NCI-H345 (cell line): ENCODE measurements around the gene LPAR5.
A peak's percentile ranks its signal among the peaks of the same experiment; 100 is the strongest.

ENCODE experiments used
- DNase-seq: peaks from one replicate; lab custom pipeline; 2025; lab: John Stamatoyannopoulos, UW

The LPAR5 gene

DNA sequence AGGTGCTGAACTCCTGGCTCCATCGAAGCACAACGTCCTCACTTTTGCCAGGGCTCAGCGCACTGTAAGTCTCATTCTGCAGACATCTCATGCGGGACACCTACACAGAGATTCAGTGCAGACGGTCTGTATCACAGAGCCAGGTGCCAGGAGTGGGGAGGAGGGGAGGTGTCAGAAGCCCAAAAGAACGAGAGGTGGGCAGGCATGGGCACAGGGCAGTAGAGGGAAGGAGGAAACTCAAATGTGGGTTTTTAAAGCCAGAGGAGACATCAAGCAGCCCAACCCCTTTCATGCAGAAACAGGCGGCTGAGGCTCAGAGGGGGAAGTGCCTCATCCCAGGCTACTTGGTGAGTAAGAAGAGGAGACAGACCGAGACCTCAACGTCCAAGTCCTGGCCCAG is 2.5 kb upstream of the LPAR5 start:
- no peak for DNase-seq

DNA sequence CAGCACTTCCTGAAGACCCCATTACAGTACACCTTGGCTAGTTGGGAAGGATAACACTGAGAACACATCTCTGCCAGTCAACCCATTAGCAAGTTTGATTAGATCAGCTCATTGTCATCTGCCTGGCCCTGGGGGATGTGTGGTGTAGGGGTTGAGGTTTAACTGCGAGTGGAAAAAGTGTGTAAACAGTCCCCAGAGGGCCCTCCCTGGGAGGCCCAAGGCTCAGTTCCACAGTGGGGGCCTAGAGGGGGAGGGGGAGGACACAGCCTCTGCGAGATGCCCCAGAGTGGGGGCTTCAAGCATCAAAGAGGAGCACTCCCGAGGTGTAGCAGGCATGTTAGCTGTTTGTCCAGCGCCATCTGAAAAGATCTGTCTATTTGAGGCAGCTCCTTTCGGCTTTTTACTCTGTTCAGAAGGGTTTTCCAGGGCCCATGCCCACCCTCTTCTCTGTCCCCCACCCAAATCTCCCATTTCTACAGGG is 344 bp downstream of the LPAR5 start:
- DNase-seq, result no peak

DNA sequence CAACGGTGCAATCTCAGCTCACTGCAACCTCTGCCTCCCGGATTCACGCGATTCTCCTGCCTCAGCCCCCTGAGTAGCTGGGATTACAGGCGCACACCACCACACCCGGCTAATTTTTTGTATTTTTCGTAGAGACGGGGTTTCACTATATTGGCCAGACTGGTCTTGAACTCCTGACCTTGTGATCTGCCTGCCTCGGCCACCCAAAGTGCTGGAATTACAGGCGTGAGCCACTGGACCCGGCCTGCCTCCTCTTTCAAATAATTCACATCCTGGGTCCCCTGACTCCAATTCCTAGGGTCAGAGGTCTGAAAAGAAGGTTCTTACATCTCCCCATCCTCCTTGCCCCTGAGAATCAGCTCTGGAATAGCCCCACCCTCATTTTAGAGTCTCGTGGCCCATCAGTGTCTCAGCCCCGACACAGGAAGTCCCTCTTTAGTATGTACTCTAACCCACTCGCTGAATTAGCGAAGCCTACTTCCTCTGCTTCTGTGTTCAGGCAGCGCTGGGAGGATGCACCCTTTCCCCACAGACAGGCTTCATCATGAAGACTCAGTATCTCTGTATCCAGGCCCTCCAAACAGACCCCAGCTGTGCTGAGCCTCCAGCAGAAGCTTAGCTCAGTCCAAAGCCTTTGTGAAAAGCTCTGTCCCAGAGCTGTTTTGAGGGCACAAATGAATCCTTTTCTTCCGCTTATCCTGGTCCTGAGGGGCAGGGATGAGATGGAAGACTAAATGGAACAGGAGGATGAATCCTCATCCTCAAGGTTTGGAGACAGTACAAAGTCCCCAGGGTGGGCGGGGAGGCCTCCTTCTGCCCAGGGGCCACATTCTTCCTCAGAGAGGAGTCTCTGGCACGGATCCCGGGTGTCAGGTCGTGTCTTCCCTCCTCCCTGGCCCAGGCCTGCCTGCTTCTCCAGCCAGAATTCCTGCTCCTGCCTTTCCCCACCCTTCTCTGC is 3.5 kb downstream of the LPAR5 start:
- peak; percentile 11 for DNase-seq

DNA sequence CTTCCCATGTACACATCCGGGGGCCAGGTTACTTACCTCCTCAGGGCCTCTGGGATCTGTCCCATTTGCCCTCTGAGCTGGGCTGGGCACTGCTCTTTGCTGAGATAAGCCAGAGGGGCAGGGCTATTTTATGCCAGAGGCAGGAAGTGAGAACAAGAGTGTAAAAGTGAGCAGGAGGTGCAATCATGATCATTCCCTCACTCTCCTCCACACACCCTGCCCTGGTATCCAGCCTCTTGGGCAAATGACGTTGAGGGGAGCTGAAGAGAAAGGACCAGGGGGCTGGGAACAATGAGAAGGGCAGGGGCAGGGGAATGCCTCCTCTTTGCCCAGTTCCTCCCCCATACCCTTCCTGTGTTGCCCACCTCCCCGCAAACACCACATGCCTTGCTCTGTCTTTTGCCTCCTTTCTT is 4.2 kb downstream of the LPAR5 start:
- no peak for DNase-seq

DNA sequence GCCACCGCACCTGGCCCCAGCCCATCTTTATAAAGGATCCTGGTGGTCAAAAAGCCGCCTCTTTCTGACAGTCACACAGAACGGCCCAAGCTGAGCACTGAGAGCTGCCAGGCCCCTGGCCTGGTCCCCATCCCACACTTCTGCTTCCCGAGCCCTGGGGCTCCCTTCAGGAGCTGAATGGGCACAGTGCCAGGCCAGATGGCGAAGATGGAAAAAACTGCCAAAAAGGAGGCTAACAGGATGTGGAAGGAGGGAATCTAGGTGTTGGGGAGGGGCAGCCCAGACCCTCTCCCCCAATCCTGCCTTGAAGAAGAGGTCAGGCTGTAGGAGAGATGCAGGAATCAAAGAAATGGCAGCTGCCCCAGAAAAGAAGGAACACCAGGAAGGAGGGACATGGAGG is 5.0 kb downstream of the LPAR5 start:
- DNase-seq, result no peak

DNA sequence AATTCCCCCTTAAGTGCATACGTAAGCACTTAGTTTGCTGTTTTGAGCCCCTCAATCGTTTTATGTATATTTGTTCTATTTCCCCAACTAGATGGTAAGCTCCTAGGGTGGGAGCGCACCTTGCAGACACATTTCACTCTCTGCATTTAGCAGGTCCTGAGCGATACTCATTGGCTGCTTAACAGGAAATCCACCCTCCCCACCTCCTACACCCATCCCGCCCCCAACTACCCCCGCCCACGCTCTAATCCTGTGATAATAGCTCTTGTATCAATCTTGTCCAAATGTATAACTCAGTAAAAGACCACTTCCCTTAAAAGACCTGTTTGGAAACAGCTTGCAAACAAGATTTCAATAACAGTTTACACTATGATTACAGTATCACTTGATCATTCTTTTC is 8.1 kb downstream of the LPAR5 start:
- DNase-seq, result peak; percentile 27

DNA sequence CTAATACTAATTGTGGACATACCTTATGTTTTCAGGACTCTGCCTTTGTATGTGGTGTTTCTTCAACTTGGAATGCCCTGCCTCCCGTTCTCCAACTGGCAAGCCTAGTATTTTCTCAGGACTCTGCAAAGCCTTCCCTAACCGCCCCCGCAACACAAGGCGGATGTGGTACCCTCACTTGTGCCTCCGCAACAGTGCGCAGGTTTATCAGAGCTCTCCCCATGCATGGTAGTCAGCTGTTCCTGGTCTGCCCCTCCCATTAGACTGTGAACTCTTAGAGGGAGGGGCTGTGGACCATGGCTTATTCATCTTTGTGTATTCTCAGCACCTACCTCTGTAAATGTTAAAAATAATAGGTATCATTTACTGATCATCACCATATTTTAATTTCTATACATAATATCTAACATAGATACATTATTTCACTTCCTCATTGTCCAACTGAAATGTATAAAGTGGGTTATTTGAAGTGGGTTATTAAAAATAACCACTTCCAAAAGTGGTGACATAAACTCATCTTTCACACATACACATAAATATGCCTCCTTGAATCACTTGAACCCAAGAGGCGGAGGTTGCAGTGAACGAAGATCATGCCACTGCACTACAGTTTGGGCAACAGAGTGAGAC is 9.0 kb downstream of the LPAR5 start:
- DNase-seq, result no peak

DNA sequence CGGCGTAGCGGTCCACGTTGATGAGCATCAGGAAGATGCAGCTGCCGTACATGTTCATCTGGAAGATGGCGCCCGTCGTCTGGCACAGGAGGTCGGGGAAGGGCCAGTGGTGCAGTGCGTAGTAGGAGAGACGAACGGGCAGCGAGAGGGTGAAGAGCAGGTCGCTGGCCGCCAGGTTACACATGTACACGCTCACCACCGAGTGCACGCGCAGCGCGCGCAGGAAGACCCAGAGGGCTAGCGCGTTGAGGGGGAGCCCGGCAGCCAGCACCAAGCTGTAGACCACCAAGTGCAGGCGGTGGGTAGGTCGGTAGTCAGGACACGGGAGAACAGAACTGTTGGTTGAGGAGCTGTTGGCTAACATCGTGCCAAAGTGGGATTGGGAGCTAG is 14.9 kb downstream of the LPAR5 start:
- no peak for DNase-seq

DNA sequence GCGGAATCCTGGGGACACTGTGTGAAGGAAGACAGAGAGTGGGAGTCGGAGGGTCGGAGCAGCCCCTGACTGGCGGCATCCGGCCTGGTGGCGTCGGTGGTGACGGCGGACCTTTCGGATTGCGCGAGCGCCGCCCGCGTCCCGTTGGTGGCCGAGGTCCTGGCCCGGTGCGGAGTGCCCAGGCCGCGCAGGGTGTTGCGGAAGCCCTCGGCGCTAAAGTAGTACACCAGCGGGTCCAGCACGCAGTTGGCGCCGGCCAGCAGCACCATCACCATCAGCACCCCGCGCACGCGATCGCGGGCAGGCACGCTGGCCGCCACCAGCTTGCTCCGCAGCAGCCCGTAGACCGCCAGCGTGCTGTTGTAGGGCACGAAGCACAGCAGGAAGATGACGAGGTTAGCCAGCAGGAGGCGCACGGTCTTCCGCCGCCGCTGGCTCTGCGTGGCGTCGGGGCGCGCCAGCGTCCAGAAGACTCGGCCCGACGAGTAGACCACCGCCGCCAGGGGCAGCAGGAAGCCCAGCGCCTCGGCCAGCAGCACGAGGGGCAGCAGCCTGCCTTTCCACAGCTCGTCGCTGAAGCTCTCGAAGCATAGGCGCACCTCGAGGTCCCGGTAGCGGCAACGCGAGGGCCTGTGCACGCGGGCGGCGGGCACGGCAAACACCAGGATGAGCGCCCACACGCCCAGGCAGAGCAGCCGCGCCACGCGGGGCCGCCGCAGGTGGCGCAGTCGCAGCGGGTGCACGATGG is 15.4 kb downstream of the LPAR5 start:
- DNase-seq, result no peak

DNA sequence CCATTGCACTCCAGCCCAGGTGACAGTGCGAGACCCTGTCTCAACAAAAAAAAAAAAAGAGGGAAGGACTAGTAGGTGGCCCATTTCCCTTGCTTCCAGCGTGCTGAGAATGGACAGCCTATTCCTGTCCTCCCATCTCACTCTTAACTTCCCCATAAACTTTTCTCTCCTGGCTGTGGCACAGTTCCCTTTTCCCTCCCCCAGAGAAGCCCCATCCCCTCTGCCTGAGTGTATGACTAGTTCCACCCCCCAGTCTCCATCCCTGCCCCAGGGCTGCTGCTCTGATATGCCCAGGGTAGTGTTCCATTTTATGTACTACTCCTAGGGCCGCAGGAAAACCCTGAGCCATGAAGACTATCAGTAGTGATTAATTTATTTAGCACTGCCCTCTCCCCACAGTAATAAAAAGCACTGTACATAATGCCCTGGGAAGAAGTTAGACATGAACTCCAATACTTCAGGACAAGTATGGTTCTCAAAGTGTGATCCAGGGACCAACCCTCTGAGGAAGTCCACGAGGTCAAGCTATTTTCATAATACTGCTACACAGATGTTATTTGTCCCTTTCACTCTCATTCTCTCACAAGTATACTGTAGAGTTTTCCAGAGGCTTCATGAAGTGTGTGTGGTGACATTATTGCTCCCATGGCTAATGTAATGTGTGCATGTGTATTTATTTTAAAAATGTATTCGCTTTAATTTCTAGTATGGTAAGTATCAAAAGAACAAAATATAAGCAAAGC is 17.1 kb downstream of the LPAR5 start:
- DNase-seq, result no peak

DNA sequence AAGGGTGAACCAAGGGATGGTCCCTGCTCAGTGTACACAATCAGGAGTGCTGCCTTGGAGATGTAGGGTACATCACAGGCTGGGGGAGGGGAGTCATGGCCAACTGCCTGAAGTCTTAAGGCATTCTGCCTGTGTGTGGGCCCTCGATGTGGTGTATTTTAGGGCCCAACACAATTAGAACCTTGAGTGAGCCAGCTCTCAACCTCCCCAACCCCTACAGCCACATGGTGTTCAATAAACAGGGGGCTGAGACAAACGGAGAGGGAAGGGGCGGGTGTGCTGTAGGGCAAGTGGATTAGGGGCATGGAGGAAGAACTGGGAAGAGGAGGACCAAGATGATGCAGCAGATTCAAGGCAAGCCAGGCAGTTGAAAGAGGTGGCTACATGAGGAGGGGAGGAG is 20.0 kb downstream of the LPAR5 start:
- no peak for DNase-seq

DNA sequence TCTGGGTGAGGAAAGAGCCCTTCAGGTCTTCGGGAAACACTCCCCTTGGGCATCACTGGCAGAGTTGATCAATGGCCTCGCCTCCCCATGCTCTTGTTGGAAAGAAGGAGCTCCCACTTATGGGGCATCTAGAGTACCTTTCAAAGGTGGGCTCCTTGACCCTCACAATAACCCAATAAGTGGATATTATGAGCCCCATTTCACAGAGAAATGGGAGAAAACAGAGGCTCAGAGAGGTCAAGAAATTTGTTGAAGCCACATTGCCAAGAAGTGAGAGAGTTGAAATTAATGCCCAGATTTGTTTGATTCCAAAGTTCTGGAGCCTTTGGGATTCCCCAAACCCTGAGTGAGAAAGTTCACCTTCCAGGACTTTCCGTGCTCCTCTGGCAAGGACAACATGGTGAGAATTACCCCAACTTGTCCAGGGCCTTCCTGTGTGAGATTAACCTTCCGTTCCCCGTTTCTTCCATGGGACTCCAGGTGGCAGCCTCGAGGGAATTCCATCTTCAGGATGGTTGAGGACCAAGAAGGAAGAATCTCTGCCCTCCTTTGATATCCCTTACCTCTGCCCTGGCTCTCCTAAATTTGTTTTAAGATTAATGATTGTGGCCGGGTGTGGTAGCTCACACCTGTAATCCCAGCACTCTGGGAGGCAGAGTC is 21.1 kb downstream of the LPAR5 start:
- no peak for DNase-seq

DNA sequence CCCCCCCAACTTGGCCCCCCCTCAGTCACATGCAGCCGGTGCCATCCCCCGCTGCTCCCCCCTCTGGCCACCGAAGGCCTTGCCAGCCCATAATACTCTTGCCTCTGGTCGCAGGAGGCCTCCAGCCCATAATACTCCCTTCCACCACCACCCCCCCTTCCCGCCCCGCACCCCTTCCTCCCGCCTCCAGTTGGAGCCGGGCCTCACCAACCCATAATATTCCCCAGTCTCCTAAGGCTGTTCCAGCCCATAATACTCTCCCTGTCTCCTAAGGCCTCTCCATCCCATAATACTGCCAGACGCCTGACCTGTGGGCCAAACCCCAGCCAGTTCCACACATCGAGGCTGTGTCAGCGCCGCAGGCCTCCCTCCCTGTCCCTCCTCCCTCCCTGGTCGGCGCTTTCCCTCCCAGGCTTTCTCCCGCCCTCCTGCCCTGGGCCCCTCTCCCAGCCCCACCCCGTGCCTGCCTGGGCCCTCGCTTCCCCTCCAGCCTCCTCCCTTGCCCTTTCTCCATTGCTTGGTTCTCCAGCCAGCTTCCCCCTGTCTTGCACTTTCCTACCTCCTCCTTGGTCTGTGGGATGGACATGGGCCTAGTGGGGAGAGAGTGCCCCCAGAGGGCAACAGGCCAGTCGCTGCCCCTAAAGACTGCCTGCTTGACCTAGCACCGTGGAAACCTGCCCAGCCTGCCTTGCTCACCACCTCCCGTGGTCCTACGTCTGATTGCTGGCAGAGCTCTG is 21.8 kb downstream of the LPAR5 start:
- DNase-seq, result peak; percentile 97

DNA sequence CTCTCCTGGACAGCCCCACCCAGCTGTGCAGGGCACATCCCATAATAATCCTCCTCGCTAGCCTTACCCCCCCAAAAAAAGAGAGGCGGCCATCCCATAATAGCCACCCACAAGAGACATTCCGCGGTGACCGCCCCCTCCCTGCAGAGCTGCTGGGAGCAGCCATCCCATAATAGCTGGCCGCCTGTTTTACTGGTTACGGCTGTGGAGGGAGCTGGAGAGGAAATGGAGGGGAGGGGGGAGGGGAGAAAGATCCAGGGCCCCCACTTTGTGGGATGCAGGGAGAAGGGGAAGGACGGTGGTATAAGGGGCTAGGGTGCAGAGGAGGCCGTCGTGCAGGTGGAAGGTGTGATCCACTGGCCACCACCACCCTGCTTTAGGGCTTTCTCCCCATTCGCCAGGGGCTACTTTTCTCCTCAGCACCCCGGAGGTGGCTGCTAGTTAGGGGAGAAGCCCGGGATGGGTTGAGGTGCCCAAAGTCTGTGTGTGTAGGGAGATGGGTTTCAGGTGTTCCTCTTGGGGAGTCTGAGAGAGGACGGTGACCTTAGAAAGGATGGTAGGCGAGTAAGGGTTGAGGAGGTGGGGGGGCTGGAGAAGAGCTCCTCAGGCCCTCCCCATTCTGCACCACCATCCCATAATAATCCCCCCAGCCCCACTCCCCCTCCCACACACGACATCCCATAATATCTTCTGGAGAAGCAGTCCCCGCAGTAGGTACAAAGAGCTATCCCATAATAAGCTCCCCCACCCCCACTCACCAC is 22.6 kb downstream of the LPAR5 start:
- peak; percentile 94 for DNase-seq

DNA sequence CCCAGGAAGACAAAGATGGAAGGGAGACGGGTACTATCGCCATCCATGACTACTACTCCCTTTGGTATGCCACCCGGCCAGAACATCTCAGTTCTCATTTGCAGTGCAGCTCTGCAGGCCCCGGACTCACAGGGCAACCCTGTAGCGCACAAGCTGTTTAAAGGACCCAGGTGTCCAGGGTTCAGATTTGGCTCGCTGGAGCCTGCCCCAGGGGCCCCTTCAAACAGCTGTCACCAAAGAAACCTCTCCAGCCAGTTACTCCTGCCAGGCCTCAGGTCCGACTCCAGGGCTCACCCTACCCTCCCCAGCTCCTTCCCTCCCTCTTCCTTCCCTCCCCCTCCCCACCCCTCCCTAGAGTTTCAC is 23.1 kb downstream of the LPAR5 start:
- DNase-seq, result no peak

DNA sequence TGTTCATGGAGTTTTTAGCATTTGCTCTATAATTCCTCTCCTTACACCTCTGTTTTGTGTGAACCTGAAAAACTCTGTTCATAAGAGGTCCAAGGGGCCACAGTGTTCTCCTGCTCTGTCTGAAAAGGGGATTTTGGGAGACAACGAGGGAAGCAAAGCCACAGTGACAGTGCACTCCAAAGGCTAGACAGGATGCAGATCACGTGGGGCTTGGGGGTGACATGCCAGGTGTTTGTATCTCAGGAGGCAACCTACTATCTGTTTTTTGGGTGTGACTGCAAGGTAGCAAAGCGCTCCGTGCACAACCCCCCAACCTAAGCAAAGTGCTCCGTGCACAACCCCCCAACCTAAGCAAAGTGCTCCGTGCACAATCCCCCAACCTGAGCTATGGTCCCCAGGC is 23.5 kb downstream of the LPAR5 start:
- no peak for DNase-seq

DNA sequence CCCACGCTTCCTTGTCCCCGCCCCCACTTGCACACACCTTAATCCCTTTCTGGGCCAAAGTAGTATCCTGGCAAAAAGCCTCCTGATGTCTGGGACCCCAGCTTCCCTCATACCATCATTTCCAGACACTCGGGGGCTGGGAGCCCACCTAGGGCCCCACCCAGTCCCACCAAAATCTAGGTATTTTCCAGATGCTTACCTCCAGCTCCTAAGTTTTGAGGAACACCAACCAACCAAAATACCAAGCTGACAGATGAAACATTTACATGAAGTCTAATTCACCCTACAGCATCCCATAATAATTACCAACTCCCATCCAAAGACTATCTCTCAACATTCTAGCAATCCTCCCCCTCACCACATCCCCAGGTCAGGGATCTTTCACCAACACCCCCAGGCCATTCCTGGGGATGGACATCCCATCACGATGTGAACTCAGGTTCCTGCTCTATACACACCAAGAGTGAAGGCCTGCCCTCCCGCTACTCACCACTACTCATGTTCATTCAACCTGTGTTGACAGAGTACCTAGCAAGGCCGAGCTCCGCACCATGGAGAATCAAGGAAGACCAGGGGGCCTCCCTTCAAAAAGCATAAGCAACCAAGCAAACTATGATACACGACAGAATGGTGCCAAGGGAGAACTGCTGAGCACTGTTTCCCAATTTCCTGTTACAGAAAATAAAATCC is 27.0 kb downstream of the LPAR5 start:
- no peak for DNase-seq

DNA sequence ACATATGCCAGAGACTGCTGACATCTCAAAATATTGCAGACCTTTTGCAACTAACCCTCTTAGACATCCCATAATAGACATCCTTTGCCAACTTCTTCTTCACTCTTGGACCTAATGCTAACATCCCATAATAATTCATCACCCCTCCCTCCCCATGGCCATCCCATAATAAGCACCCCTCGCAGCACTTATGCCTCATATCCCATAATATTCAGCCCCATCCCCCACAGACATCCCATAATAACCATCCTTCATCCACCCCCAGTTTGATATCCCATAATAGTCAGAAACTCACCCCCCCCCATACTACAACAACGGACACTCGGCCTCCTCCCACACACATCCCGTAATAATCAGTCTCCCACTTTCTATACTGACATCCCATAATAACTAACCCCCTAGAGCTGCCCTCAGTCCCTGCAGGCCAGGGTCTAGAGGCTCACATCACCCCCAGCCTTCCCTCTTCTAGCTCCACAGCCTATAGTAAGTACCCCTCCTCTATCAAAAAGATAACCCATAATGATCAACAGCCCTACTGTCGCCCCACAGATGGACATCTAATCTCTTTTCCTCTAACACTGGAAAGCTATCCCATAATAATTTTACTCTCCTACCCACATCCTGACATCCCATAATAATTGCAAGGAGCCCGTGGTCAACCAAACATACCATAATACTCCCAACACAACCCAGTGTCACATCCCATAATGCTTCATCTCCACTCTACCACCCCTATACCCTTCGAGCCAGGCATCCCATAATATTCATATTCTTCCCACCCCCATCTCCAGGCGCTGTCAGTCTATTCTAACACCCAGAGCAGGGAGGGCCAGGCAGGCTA is 27.8 kb downstream of the LPAR5 start:
- DNase-seq, result peak; percentile 94
